ENCODE data around the gene GRID1.

GRID1 gene

GRCh38 chr10:86056672-86057071 lies 309.9 kb downstream of the GRID1 start:
- ChIA-PET CTCF (no interaction called here), POLR2A (no interaction called here)
- no peak overlapping the region for H3K27ac ChIP-seq (ENCODE audit: extremely low read depth, low read depth, low read length)
- H3K9me3 ChIP-seq (ENCODE audit: control insufficient read depth, insufficient read depth, low read depth, low read length): no peaks in the 10 kb centered on the region
- no peaks in the 10 kb centered on the region for H3K36me3 ChIP-seq (ENCODE audit: control insufficient read depth in 2 of 2, insufficient read depth in 1 of 2, low read length in 2 of 2)
- H3K4me3 ChIP-seq (ENCODE audit: low read depth, low read length): no peak overlapping the region
- TF ChIP-seq MYNN (tag by site-specific recombination; IDR thresholded peaks at IDR 0.05; ENCODE audit: borderline replicate concordance) (no peak), PRDM6 (tag by site-specific recombination; IDR thresholded peaks at IDR 0.05) (no peak), KLF9 (tag by site-specific recombination; IDR thresholded peaks at IDR 0.05; ENCODE audit: low read depth) (no peak), MZF1 (tag by site-specific recombination; IDR thresholded peaks at IDR 0.05; ENCODE audit: borderline replicate concordance) (no peak), ZNF341 (tag by site-specific recombination; IDR thresholded peaks at IDR 0.05; ENCODE audit: low read depth) (no peak), ZNF501 (tag by site-specific recombination; IDR thresholded peaks at IDR 0.05) (no peak), ZNF580 (tag by site-specific recombination; IDR thresholded peaks at IDR 0.05) (no peak), ZXDB (tag by site-specific recombination; IDR thresholded peaks at IDR 0.05) (no peak), GLI2 (tag by site-specific recombination; IDR thresholded peaks at IDR 0.05; ENCODE audit: borderline replicate concordance, low read depth) (no peak), ZNF366 (tag by site-specific recombination; conservative IDR thresholded peaks at IDR 0.05) (no peak), REST (tag by site-specific recombination; IDR thresholded peaks at IDR 0.05) (no peak)
- no peaks in the 10 kb centered on the region for H3K4me1 ChIP-seq (ENCODE audit: control insufficient read depth, insufficient read depth, low read length)

- H3K4me1 ChIP-seq (ENCODE audit: control insufficient read depth, insufficient read depth, low read length): no peaks in the 10 kb centered on the region
- ChIA-PET POLR2A (no interaction called here), CTCF (no interaction called here)
- H3K27ac ChIP-seq (ENCODE audit: extremely low read depth, low read depth, low read length): no peak overlapping the region
- TF ChIP-seq ZNF501 (tag by site-specific recombination; IDR thresholded peaks at IDR 0.05) (no peak), ZNF626 (tag by site-specific recombination; IDR thresholded peaks at IDR 0.05) (no peak), ZNF510 (tag by site-specific recombination; IDR thresholded peaks at IDR 0.05; ENCODE audit: insufficient replicate concordance) (no peak), KLF16 (tag by site-specific recombination; IDR thresholded peaks at IDR 0.05) (no peak), ZSCAN5A (tag by site-specific recombination; IDR thresholded peaks at IDR 0.05) (no peak), ZBTB26 (tag by site-specific recombination; optimal IDR thresholded peaks at IDR 0.05) (no peak)
- H3K36me3 ChIP-seq (ENCODE audit: control insufficient read depth in 2 of 2, insufficient read depth in 1 of 2, low read length in 2 of 2): no peaks in the 10 kb centered on the region
- no peak overlapping the region for H3K4me3 ChIP-seq (ENCODE audit: low read depth, low read length)
- no peaks in the 10 kb centered on the region for H3K9me3 ChIP-seq (ENCODE audit: control insufficient read depth, insufficient read depth, low read depth, low read length)
These were observed 310.7 kb downstream of the GRID1 start for GRCh38 chr10:86055928-86056327.
